Measurements from ENCODE around the gene SOX15.
A peak's percentile ranks its signal among the peaks of the same experiment; 100 is the strongest.

The SOX15 gene

DNA sequence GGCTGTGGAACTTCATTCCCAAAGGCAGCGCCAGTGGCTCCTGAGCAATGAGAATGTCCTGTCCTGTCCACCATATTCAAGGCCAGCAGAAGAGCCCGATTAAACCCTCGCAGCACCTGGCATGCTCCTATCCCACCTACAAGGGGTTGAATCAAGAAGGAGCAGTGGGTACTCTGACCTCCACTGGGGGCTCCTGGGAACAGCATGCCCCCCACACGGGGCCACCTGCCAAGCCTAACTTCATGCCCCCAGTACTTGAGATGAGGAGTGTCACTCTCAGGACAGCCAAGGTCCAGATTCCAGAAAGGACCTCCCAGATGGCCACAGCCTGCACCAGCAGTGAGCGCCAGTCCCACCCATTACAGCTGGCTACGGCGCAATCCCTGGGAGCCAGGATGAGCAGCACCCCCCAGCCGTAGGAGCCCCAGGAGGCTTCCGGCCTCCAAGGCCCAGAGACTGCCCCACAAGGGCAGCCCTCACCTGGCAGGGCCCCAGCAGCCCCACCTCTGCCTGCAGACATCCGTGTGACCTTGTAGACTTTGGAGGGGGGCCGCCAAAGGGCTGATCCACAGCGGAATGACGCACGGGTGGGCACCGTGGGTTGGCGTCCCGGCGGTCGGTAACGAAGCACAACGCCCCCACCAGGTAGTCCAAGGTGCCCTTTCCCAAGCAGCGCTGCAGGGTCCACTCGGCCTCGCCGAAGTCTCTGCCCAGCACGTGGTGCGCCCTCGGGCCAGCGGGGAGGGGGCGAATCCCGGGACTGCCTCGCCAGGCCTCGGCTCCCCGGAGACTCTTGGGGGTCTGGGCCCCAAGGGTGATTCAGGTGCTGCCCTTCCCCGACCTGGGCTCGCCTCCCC lies 7.3 kb downstream of the SOX15 start:
- TF ChIP-seq, protein P1, sequence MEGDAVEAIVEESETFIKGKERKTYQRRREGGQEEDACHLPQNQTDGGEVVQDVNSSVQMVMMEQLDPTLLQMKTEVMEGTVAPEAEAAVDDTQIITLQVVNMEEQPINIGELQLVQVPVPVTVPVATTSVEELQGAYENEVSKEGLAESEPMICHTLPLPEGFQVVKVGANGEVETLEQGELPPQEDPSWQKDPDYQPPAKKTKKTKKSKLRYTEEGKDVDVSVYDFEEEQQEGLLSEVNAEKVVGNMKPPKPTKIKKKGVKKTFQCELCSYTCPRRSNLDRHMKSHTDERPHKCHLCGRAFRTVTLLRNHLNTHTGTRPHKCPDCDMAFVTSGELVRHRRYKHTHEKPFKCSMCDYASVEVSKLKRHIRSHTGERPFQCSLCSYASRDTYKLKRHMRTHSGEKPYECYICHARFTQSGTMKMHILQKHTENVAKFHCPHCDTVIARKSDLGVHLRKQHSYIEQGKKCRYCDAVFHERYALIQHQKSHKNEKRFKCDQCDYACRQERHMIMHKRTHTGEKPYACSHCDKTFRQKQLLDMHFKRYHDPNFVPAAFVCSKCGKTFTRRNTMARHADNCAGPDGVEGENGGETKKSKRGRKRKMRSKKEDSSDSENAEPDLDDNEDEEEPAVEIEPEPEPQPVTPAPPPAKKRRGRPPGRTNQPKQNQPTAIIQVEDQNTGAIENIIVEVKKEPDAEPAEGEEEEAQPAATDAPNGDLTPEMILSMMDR (IDR thresholded peaks at IDR 0.05; ENCODE audit: borderline replicate concordance, insufficient read depth, low read depth, low read length) = no peak
- H3K4me3 ChIP-seq (ENCODE audit: low read depth, low read length) = peak overlapping the region; percentile 70

DNA sequence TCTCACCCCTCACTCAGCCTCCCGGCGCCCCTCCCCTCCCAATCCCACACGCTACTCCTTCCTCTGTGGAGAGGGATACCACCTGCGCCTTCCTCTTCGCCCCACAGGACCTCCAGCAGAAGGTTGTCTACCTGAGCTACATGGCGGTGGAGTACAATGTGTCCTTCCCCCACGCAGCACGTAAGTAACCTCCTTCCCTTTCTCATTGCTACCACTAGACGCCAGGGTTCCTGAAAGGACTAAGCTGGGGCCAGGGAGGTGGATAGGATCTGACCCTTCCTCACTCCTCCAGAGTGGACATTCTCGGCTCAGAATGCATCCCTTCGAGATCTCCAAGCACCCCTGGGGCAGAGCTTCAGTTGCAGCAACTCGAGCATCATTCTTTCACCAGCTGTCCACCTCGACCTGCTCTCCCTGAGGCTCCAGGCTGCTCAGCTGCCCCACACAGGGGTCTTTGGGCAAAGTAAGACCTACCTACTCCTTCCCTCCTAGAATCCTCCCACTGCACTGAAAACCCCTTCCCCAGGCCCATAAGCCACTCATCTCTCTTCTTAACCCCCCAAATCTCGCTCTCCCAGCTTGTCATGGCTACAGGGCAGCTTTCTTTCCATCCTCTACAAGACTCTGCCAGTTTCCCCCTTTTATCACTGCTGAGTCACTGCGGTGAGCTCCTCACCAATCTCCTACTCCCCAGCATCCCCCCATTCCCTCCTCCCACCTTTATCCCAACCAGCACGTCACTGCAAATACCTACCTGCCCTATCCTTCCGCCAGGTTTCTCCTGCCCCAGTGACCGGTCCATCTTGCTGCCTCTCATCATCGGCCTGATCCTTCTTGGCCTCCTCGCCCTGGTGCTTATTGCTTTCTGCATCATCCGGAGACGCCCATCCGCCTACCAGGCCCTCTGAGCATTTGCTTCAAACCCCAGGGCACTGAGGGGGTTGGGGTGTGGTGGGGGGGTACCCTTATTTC lies 9.0 kb downstream of the SOX15 start:
- H3K4me3 ChIP-seq (ENCODE audit: low read depth, low read length) = no peak overlapping the region

DNA sequence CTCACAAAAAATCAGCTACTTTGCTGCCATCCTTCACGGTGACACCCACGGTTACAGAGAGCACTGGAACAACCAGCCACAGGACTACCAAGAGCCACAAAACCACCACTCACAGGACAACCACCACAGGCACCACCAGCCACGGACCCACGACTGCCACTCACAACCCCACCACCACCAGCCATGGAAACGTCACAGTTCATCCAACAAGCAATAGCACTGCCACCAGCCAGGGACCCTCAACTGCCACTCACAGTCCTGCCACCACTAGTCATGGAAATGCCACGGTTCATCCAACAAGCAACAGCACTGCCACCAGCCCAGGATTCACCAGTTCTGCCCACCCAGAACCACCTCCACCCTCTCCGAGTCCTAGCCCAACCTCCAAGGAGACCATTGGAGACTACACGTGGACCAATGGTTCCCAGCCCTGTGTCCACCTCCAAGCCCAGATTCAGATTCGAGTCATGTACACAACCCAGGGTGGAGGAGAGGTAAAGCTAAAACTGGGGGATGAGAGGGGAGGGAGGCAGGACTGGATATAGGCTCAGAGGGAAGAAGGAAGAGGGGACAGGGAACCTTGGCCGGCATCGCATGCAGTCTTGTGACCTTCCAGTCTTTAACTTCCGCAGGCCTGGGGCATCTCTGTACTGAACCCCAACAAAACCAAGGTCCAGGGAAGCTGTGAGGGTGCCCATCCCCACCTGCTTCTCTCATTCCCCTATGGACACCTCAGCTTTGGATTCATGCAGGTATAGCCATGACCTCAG lies 9.9 kb downstream of the SOX15 start:
- no peak overlapping the region for H3K4me3 ChIP-seq (ENCODE audit: low read depth, low read length)
- TF ChIP-seq, protein P1 (IDR thresholded peaks at IDR 0.05; ENCODE audit: borderline replicate concordance, insufficient read depth, low read depth, low read length) = no peak

More for the DNA sequence above, 9.0 kb downstream of the SOX15 start:
- TF ChIP-seq, protein P1 (IDR thresholded peaks at IDR 0.05; ENCODE audit: borderline replicate concordance, insufficient read depth, low read depth, low read length) = no peak

DNA sequence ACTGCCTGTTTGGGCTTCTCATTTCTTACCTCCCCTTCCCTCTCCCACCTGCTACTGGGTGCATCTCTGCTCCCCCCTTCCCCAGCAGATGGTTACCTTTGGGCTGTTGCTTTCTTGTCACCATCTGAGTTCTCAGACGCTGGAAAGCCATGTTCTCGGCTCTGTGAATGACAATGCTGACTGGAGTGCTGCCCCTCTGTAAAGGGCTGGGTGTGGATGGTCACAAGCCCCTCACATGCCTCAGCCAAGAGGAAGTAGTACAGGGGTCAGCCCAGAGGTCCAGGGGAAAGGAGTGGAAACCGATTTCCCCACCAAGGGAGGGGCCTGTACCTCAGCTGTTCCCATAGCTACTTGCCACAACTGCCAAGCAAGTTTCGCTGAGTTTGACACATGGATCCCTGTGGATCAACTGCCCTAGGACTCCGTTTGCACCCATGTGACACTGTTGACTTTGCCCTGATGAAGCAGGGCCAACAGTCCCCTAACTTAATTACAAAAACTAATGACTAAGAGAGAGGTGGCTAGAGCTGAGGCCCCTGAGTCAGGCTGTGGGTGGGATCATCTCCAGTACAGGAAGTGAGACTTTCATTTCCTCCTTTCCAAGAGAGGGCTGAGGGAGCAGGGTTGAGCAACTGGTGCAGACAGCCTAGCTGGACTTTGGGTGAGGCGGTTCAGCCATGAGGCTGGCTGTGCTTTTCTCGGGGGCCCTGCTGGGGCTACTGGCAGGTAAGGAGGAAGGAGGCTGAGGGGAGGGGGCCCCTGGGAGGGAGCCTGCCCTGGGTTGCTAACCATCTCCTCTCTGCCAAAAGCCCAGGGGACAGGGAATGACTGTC lies 10.7 kb downstream of the SOX15 start, which contains the start of gene CD68:
Gene CD68 (plus strand): TSS at position 638 of the 833 bp plus-strand sequence. CDS start 40 bp downstream, at position 678.
- TF ChIP-seq, protein P1 (IDR thresholded peaks at IDR 0.05; ENCODE audit: borderline replicate concordance, insufficient read depth, low read depth, low read length) = no peak
- no peak within 1 kb of the TSS for H3K4me3 ChIP-seq (ENCODE audit: low read depth, low read length)

DNA sequence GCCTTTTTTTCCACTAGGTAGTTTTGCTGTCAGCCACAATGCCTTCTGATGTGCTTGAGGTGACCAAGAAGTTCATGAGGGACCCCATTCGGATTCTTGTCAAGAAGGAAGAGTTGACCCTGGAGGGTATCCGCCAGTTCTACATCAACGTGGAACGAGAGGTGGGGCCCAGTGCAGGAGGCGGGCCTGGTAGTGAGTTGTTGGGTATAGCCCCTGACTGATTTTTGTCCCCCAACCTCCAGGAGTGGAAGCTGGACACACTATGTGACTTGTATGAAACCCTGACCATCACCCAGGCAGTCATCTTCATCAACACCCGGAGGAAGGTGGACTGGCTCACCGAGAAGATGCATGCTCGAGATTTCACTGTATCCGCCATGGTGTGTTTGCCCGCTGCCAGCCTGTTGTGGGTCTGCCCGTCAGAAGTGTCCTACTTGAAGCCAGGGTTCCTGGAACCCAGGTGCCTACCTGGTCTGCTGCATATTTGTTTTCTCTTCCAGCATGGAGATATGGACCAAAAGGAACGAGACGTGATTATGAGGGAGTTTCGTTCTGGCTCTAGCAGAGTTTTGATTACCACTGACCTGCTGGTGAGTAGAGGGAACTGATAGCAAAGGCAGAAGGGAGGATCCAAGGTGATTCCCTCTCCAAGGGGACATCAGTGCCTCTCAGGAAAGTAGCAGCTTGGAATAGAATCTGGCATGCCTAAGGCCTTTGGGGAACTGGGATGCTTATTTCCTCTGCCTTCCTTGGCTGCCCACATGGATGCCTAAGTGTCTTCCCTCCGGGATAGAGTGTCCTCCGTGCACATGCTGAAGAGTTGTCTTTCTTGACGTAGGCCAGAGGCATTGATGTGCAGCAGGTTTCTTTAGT lies 12.3 kb downstream of the SOX15 start:
- H3K4me3 ChIP-seq (ENCODE audit: low read depth, low read length) = no peak overlapping the region
- TF ChIP-seq, protein P1 (IDR thresholded peaks at IDR 0.05; ENCODE audit: borderline replicate concordance, insufficient read depth, low read depth, low read length) = no peak

Data from GM12875 (cell line).